Measurements from ENCODE around the gene CDK8. TPM values are rescaled to one million over a fixed set of nuclear protein-coding genes. Genes with fewer than 3 reads are reported as not detected.
A peak's percentile ranks its signal among the peaks of the same experiment; 100 is the strongest.

Gene CDK8
- total and polyA plus RNA-seq, 2 donors (not counting 3 experiments of a cell fraction or from before 2014, with no cell fraction given) = 12.2 to 13.3 TPM

GRCh38 chr13:26219726-26220125 is 34.2 kb upstream of the CDK8 start:
- ChIA-PET POLR2A (no interaction called here), CTCF (interaction anchor here (1.4 to 1.7 kb wide), 2 partner anchors 17 to 479 kb away, joined by 3 to 5 read pairs; no protein-coding TSS in a partner anchor)
- peaks cover 21% of the 10 kb centered on the region for H3K4me1 ChIP-seq (ENCODE audit: control insufficient read depth, extremely low read depth, insufficient read depth, low read length)
- BruUV-seq (replicated peaks) = no TSS peak
- intact Hi-C loops (cut with micrococcal nuclease) = loop anchor here (10.0 kb wide), 1 partner anchor 205 kb away; no protein-coding TSS in a partner anchor
- dilution Hi-C loops (cut with MboI; ENCODE audit: extremely low pct_ligation_motif_present, low sequenced_read_pairs) = no loop called here
- no peak for TF ChIP-seq POLR2A (IDR thresholded peaks at IDR 0.05; ENCODE audit: low read depth, low read length)
- no peak for TF ChIP-seq FOS (IDR thresholded peaks at IDR 0.05; ENCODE audit: borderline replicate concordance, insufficient read depth, low read length)
- no peak for TF ChIP-seq GATA2 (IDR thresholded peaks at IDR 0.05; ENCODE audit: insufficient read depth, insufficient read length, low read depth, low read length)
- TF ChIP-seq JUN (IDR thresholded peaks at IDR 0.05; ENCODE audit: borderline replicate concordance, insufficient read depth, insufficient read length, low read depth) = no peak
- TF ChIP-seq, protein P1, sequence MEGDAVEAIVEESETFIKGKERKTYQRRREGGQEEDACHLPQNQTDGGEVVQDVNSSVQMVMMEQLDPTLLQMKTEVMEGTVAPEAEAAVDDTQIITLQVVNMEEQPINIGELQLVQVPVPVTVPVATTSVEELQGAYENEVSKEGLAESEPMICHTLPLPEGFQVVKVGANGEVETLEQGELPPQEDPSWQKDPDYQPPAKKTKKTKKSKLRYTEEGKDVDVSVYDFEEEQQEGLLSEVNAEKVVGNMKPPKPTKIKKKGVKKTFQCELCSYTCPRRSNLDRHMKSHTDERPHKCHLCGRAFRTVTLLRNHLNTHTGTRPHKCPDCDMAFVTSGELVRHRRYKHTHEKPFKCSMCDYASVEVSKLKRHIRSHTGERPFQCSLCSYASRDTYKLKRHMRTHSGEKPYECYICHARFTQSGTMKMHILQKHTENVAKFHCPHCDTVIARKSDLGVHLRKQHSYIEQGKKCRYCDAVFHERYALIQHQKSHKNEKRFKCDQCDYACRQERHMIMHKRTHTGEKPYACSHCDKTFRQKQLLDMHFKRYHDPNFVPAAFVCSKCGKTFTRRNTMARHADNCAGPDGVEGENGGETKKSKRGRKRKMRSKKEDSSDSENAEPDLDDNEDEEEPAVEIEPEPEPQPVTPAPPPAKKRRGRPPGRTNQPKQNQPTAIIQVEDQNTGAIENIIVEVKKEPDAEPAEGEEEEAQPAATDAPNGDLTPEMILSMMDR (IDR thresholded peaks at IDR 0.05; ENCODE audit: extremely low read depth in 1 of 2, insufficient read depth in 1 of 2, low read depth in 1 of 2, low read length in 2 of 2) = no peak
- no peak for TF ChIP-seq EZH2 (IDR thresholded peaks at IDR 0.05; ENCODE audit: borderline replicate concordance, low read depth, low read length, severe bottlenecking)
- TF ChIP-seq, protein P2, sequence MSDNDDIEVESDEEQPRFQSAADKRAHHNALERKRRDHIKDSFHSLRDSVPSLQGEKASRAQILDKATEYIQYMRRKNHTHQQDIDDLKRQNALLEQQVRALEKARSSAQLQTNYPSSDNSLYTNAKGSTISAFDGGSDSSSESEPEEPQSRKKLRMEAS (IDR thresholded peaks at IDR 0.05; ENCODE audit: insufficient read depth, insufficient read length) = no peak
- H3K27ac ChIP-seq (ENCODE audit: insufficient read depth, low read depth, low read length) = peak overlapping the region; percentile 6
- FAIRE-seq (no peak), DNase-seq (ENCODE audit: low read depth, low spot score) (no peak)
- no peak overlapping the region for H3K9ac ChIP-seq (replicated peaks; ENCODE audit: extremely low read depth, insufficient read depth, low read length)
- H4K20me1 ChIP-seq (replicated peaks; ENCODE audit: control insufficient read depth, extremely low read depth, insufficient read depth, low read length) = peaks cover 2% of the 10 kb centered on the region
- H3K4me2 ChIP-seq (ENCODE audit: insufficient read depth, low read length) = peak overlapping the region; percentile 90
- H3K36me3 ChIP-seq (ENCODE audit: control insufficient read depth in 2 of 2, extremely low read depth in 1 of 2, insufficient read depth in 2 of 2, low read length in 2 of 2) = peaks cover 13 to 33% of the 10 kb centered on the region in 2 experiments
- no peak overlapping the region for H2AFZ ChIP-seq (ENCODE audit: low read depth, low read length)
- no peaks in the 10 kb centered on the region for H3K9me1 ChIP-seq (replicated peaks; ENCODE audit: control insufficient read depth, extremely low read depth, insufficient read depth, low read length)
- no peak overlapping the region for H3K4me3 ChIP-seq (replicated peaks in 1 of 3; ENCODE audit: insufficient read depth in 1 of 3, low read depth in 1 of 3, low read length in 3 of 3)
- H3K79me2 ChIP-seq (ENCODE audit: control insufficient read depth, insufficient read depth, low read length) = peaks cover 20% of the 10 kb centered on the region
- no peaks in the 10 kb centered on the region for H3K9me3 ChIP-seq (replicated peaks; ENCODE audit: control insufficient read depth, insufficient read depth, low read length)
- no peaks in the 10 kb centered on the region for H3K27me3 ChIP-seq (ENCODE audit: control insufficient read depth in 2 of 2, insufficient read depth in 2 of 2, low read length in 2 of 2)
